ENCODE measurements around the gene PIP5K1B.
A peak's percentile ranks its signal among the peaks of the same experiment; 100 is the strongest.

The PIP5K1B gene

DNA sequence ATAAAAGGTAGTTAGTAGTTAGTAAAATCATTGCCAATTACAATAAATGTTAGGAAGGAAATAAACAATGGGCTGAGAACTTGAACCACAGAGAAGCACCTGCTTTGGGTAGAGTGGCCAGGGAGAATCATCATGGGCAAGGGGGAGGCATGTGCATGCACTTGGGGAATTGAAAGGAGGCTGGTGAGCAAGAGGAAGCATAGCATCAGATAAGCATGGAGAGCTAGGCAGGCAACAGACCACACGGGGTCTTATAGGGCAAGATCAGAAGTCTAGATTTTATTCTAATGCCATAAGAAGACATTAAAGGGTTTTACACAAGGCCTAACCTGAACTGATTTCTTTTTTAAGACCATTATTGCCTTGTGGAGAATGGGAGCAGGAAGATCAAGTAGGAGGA is 93.4 kb downstream of the PIP5K1B start:
- intact Hi-C loops (cut with DNase I) = no loop called here
- no peak for DNase-seq

DNA sequence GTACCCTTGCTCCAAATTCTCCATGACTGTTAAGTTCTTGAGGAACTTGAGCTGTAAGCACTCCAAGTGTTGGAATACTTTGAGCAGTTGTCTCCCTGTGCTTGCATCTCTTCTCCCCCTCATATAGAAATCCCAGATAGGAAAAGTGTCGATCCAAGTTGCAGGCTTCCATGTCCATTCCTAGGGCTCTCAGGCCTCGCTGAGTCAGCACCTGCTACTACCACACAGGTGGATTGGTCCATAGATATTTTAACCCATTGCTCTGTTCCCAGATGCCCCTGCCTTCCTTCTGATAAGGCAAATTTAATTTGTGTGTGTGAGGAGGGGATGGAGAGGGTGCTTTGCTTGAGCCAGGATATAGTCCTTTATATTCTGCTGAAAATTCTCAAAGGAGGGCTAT is 95.8 kb downstream of the PIP5K1B start:
- DNase-seq = no peak
- intact Hi-C loops (cut with DNase I) = no loop called here

DNA sequence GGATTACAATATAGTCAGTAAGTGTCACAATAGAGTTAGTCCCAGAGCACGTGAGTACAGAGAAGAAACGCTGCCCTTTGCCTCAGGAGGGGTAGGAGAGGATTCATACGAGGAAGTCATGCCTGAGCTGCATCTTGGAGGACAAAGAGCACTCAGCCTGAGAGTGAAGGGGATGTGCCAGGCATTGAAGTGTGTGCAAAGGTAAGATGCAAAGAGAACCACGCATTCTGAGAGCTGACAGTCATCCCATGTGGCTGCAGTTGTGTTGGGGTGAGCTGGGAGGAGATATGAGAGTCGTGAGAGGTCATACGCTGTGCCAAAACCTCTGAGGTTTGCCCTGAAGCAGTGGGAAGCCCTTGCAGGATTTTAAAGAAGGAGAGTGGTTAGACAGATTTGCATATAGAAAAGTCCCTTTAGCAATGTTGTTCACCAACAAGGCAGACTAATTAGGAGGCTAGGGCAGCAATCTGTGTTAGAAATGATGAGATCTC is 97.5 kb downstream of the PIP5K1B start:
- intact Hi-C loops (cut with DNase I) = no loop called here
- DNase-seq = no peak

DNA sequence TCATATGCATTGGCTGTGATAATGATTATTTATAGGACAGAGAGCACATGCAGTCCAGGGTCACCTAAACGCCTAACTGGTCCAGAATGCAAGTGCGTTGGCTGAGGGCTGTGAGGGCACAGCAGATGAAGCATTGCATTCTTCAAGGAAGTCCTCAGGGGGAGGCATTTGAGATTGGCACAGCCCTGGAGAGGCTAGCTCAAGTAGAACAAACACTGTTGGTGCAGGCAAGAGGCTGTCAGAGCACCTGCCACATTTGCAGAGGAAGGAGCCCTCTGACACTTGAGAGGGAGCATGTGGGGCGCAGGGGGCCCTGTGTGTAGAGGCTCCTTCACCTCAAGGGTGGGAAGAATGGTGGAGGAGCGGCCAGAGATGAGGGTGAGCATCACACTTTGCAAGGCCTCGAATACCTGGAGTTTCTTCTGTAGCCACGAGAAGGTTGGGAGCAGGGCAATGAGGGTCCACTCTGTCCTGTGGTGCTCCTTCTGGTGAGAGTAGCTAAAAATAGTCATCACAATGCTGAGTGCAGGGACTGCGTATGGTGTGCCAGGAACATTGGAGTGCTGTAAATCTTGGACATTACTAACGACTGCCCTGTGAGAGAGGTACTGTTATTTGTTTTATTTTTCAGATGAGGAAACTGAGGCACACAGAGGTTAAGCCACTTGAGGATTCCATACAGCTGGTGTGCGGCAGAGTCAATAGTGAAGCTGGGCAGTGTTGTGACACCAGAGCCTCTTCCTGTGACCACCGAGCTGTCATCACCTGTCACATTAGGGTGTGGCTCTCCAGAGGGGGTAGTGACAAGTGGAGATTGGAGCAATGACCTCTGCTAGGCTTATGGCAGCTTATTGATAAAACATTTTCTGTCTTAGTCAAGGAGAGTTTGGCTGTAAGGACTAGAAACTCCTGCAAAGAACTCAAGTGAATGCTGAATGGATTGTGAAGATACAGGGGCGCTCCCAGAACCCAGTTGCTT is 100.2 kb downstream of the PIP5K1B start:
- intact Hi-C loops (cut with DNase I) = no loop called here
- no peak for DNase-seq

DNA sequence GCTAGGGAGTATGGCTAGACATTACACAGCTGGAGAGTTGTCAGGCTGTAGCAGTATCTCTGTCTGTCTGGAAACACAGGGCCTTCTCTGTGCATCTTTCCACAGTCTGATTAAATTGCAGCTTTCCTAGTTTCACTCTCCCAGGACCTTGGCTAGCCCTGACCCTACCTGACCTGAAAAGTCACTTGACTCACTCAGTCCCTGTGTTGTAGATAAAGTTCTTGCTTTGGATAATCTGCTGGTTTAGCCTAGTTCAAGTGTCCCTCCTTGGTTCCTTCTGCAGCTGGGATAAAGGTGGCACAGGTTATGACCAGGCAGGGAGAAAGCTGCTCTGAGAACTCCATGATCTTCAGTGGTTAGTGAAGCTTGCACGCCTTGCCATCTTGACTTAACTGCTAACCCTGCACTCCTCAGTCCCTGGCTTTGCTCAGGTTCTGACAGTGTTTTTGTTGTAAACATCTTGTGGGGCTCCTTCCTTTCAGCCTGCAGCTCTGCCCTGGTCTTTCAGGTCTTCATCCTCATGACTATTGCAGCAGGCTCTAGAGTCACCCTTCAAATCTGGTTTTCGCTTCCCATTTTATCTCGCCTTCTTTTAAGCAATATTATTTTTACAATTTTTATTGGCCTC is 101.0 kb downstream of the PIP5K1B start:
- intact Hi-C loops (cut with DNase I) = no loop called here
- no peak for DNase-seq

DNA sequence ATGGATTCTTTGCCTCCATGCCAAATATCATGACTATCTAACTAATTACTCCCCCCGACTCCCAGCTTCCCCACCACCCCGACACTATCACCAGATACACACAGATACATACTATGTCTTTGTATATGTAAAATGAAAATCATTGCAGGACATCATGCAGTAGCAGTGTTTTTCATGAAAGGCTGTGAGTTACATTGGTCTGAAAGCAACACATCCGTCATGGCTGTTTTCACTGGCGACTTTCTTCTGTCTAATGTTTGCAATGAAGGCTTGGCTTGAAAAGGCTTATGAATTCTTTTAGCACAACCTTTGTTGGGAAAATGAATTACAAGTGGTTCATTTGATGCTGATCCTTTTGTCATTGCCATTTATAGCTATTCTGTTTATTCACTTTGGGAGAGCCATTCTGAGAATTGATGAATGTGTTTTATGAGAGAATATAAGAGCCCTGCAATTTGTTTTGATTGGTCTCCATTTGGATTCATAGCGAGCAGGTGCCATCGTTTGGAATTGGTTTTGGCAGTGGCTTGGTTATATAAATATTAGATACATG is 103.4 kb downstream of the PIP5K1B start:
- DNase-seq = no peak
- intact Hi-C loops (cut with DNase I) = no loop called here

DNA sequence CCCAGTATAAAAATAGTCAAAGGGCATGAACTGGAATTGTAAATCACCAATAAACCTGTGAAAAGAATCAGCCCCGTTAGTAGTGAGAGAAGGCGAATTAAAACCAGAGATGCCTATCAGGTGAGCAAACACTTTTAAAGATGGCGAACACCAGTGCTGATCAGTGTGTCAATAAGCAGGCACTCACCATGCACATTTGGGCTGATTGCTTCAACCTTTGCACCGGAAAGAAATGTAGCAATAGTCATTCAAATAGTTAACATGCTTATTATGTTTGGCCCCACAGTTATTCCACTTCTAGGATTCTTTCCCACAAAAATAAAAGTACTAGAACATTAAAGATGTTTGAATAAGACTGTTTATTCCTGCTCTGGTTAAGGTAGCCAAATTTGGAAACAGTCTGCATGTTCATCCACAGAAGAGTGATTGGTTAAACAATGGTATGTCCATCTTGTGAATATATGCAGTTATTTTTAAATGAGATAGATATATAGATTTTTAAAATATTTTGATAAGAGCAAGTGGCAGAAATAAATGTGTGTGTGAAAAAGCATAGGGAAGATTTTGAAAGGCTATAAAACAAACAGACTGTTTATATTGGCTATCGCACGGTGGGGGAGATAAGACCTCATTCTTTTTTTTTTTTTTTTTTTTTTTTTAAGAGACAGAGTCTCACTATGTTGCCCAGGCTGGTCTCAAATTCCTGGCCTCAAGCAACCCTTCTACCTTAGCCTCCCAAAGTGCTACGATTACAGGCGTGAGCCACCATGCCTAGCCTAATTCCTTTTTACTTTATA is 112.2 kb downstream of the PIP5K1B start:
- intact Hi-C loops (cut with DNase I) = no loop called here
- DNase-seq = no peak

DNA sequence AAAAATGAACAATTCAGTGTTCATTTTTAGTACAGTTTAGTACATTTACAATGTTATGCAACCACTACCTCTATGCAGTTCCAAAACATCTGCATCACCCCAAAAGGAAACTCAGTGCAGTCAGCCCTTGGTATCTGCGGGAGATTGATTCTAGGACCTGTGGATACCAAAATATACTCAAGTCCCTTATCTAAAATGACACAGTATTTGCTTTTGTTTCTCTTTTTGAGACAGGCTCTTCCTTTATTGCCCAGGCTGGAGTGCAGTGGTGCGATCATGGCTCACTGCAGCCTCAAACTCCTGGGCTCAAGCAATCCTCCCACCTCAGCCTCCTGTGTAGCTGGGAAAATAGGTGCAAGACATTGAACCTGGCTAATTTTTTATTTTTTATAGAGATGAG is 114.0 kb downstream of the PIP5K1B start:
- no peak for DNase-seq
- intact Hi-C loops (cut with DNase I) = no loop called here

DNA sequence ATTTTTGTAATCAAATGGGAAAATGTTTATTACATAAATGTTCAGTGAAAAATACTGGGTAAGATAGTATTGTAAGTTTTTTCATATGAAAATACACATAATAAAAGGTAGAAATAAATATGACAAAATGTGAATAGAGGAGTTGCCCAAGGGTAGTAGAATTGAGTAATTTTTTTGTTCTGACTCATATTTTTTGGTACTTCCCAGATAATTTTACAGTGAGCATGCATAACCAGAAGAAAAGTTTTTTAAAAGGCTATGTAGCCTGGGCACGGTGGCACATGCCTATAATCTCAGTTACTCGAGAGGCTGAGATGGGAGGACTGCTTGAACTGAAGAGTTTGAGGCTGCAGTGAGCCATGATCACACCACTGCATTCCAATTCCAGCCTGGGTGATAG is 116.9 kb downstream of the PIP5K1B start:
- DNase-seq = no peak
- intact Hi-C loops (cut with DNase I) = no loop called here

DNA sequence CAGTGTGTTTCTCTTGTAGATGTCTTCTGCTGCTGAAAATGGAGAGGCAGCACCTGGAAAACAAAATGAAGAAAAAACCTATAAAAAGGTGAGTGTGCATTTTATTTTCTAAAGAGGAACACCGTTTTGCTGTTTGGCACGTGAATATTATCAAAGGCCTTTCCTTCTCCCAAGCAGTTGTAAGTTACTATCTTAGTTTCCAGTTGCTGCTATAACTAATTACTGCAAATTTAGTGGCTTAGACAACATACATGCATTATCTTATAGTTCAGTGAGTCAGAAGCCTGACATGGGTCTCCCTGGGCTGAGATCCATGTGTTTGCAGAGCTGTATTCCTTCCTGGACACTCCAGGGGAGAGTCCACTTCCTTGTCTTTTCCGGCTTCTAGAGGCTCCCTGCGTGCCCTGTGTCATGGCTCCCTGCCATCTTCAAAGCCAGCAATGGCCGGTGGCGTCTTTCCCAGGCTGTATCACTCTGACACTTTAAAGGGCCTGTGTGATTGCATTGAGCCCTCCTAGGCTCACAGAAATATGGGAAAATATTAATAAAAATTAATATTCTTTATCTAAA is 117.6 kb downstream of the PIP5K1B start:
- peak in 1 of 10 donors; percentile 30 for DNase-seq

DNA sequence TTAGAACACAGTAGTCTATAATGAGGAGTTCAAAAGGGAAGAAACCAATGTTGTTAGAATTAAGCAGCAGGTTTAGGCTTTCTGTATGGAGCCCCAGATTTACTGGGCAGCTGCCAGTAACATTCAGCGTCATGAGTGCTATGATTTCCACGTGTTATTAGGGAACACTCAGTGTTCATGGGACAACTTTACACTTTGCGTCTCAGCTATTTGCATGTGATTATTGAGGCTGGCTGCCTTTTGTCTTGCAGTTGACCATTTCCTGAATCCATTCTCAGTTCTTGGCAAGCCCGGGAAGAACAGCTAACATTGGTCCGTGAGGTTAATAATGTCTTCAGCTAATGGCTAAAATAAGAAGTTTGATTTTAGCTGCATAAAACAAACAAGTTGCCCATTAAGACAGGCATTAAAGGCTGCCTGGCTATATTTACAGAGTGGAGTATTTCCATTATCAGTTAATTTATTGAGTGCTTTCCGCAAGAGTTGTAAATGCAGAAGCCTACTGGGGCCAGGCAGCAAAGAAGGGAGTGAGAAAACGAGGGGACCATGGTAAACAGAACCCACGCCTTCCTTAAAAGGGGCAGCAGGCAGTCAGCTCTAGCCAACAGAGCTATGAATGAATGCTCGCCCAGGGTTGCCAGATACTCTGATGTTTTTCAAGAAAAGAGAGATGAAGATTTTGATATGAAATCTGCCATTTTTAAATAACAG is 120.9 kb downstream of the PIP5K1B start:
- no peak for DNase-seq
- intact Hi-C loops (cut with DNase I) = no loop called here

More for the DNA sequence above, 117.6 kb downstream of the PIP5K1B start:
- intact Hi-C loops (cut with DNase I) = no loop called here

DNA sequence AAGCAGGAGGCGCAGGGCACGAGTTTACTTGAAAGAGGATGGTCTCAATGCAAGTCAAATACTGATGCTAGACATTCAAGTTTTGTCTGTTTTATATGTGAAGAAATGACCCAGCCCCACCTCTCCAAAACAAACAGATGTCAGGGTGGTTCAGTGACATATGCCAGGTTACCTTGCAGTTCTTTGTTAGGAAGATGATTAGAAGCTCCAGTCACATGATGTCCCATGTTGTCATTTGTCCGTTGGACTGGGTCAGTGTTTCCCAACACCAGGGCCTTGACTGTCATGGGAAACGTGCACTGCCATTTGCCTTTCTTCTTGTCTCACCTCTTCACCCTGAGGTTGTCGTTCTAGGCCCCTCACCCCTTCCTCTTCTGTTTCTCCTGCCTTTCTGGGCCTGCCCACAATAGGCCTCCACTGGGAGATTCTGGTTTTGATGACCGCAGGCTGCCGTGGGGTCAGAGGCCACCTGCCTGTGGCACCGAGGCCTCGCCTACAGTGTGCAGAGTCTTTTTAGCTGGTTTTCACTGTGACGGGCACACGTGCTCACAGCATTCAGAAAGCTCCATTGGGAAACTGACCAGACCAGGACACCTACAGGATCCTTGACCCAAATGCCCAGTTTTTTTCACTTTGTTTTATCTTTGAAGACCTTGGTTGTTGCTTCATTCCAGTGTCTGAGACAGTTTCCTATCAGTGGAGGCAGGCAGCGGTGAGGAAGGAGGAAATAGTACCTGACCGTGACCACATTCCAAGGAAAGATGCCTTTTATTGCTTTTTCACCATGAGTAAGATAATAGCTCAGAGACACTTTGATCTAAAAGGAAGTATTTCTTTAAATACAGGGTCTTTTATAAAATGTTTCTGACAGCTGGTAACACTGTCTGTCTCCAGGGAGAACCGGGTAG is 123.1 kb downstream of the PIP5K1B start:
- DNase-seq = no peak
- intact Hi-C loops (cut with DNase I) = no loop called here

DNA sequence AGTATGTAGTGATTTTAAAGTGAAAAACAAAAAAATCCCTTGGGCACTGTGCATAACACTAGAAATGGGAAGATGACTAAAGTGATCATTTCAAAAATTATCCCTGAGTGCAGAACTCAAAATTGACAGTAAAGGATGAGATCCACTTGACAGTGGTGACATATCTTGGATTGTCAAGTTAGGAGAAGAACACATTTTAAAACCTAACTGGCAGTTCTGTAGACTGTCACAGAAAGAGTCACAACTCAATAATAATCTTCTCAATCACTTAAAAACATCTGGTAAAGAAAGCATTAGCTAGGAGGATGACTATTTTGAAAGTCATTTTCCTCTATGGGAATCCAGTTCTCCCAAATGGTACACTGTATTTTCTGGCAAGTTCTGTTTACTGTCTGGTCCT is 127.1 kb downstream of the PIP5K1B start:
- DNase-seq = no peak
- intact Hi-C loops (cut with DNase I) = no loop called here

DNA sequence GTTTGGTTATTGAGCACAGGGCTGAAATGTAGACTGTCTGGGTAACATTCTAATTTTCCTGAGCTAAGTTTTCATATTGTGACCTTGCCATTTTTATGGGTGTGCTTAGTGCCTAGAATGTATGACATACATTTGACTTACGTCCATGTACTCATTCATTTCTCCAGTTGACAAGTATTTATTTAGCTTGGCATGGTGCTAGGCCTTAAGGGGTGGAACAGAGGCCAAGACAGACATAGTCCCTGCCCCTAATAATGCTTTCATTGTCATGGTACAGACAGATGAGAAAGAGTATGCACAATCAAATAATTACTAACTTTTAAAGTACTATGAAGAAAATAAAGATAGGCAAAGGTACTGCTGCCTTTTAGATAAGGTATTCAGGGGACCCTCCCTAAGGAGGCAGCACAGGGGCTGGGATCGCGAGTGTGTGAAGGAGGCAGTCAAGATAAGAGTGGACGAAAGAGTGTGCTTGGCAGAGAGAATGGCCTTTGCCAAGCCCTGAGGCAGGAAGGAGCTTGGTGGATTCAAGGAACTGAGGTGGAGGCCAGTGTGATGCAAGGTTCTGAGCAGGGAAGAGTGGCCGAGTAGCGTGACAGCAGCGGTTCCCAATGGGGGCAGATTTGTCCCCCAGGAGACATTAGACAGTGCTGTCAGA is 128.0 kb downstream of the PIP5K1B start:
- DNase-seq = no peak
- intact Hi-C loops (cut with DNase I) = no loop called here

DNA sequence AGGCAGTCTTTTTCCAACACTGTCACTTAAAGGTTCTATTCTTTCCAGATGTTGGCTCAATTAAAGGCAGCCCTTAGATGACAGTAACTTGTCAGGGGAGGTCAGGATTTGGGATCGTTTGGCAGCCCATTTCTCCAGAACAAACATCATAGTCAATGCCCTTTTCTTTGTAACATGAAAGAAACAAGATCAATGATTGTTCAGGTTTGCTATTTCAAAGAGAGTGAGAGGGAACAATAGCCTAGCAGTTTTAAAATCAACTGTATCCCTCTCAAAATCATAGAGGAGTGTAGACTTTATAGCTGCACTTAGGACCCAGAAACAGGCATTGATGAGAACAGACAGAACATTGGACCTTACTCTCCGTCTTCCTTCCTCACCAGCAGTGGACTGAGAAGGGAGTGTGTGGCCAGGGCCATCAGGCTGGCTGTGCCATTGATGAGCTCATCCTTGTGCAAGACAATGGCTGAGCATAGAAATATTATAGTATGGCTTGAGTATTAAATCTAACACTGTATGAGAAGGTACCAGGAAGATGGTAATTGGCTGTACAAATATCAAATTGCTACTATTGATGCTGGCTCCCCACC is 130.0 kb downstream of the PIP5K1B start:
- intact Hi-C loops (cut with DNase I) = no loop called here
- DNase-seq = no peak

DNA sequence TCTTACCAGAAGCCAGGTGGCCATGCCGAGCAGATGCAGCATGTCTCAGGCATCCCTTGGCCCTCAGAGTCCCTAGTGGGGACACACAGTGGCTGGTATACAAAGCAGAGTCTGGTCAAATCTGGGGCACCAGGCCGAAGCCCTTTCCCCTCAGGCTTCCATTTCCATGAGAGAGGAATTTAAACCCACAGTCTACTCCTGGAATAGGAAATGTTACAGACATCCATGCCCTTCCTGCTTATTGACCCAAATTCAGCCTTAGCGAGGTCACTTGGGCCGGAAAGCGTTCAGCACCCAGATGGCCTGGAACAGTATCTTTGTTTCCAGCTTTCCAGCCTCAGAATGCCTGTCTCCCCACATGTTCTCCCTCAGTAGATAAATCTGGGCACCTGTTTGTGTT is 131.7 kb downstream of the PIP5K1B start:
- no peak for DNase-seq
- intact Hi-C loops (cut with DNase I) = no loop called here

DNA sequence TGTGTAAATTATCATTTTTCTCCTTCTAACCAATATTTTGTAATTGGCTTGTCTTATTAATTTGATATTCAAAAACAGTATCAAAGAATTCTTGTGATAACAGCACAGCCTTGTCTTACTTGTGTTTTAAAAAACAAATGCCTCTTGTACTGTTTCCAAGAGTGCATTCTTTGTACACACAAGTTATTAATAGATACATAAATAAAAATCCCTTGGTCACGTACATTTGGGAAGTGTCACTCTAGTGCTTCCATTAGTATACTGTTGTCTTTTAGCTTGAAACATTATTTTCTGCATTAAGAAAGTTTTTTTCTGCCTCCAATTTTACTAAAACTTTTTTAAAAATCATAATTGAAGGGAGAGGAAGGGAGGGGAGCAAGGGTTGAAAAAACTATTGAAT is 133.2 kb downstream of the PIP5K1B start:
- intact Hi-C loops (cut with DNase I) = no loop called here
- no peak for DNase-seq

Measured in posterior cingulate gyrus (tissue), 11 donors.